ENCODE results near the gene ERP44.
"Not testable (repeated sequence)": the region's sequence is repeated elsewhere in the genome, so short reads cannot be mapped to it uniquely, and the experiment has no call there.

The ERP44 gene

GRCh38 chr9:100098887-100099721 lies at the start of gene ERP44, which contains the start of gene INVS:
TSS of gene ERP44 (minus strand) at chr9:100099000. CDS start at chr9:100098840, 160 bp downstream.
TSS of gene INVS (plus strand) at chr9:100099243. CDS start at chr9:100104522, 5,279 bp downstream.
- peak; percentile 98 for DNase-seq

DNA sequence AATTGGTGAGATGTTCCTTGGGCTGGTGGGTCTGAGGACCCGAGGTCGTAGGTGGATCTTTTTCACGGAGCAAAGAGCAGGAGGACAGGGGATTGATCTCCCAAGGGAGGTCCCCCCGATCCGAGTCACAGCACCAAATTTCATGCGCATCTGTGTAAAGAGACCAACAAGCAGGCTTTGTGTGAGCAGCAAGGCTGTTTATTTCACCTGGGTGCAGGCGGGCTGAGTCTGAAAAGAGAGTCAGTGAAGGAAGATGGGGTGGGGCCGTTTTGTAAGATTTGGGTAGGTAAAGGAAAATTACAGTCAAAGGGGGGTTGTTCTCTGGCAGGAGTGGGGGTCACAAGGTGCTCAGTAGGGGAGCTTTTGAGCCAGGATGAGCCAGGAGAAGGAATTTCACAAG lies 47.2 kb upstream of the ERP44 start:
- DNase-seq: not testable (repeated sequence)

GRCh38 chr9:100145167-100145934 lies 46.6 kb upstream of the ERP44 start:
- not testable (repeated sequence) for DNase-seq

- not testable (repeated sequence) for DNase-seq
These were observed 43.1 kb upstream of the ERP44 start for GRCh38 chr9:100141862-100142261.

DNA sequence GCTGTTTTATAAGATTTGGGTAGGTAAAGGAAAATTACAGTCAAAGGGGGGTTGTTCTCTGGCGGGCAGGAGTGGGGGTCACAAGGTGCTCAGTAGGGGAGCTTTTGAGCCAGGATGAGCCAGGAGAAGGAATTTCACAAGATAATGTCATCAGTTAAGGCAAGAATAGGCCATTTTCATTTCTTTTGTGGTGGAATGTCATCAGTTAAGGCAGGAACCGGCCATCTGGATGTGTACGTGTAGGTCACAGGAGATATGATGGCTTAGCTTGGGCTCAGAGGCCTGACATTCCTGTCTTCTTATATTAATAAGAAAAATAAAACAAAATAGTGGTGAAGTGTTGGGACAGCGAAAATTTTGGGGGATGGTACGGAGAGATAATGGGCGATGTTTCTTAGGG lies 41.5 kb upstream of the ERP44 start:
- DNase-seq: not testable (repeated sequence)

GRCh38 chr9:100136799-100137198 lies 38.0 kb upstream of the ERP44 start:
- not testable (repeated sequence) for DNase-seq

DNA sequence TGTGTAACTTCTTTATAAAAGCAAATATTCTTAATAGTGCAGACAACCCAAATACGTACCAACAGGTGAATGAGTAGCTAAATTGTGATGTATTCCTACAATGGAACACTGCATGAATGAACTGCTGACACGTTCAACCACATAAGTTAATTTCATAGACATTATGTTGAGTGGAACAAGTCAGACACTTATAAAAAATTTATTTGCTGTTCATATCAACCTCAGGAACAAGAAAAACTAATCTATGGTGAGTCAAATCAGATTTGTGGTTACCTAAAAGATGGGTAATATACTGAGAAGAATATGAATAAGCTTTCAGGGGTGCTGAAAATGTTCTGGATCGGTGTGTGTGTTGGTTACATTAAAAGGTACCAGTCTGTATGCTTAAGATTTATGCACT lies 35.9 kb upstream of the ERP44 start:
- DNase-seq: no peak

DNA sequence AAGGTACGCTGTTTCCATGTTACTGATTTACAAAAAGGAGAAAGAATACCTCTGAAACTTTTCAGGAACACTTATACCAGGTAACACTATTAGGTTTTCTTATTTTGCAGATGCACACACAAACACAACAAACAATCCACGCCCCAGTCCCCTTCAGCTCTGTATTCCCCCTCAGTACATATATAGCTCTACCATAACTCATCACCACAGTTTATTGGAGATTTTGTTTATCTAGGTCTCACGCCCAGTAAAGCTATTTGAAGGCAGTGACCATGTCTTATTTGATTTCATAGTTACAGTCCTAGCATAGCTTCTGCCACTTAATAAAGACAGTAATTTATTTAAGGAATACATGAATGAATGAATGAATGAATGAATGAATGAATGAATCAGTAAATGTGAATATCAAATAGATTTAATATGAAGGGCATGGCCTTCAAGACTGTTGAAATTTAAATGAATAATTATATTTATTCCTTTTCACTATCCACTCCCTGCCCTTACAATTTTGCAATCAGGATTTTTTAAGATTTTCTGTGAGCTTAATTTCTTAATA lies 33.2 kb upstream of the ERP44 start:
- no peak for DNase-seq

- DNase-seq: no peak
These were observed 32.4 kb upstream of the ERP44 start for GRCh38 chr9:100131216-100131615.

- DNase-seq: no peak
These were observed 31.0 kb upstream of the ERP44 start for GRCh38 chr9:100129772-100130171.

- DNase-seq: no peak
These were observed 27.6 kb upstream of the ERP44 start for GRCh38 chr9:100126423-100126822.

GRCh38 chr9:100125910-100126309 lies 27.1 kb upstream of the ERP44 start:
- no peak for DNase-seq

- no peak for DNase-seq
These were observed 26.4 kb upstream of the ERP44 start for GRCh38 chr9:100125236-100125635.

DNA sequence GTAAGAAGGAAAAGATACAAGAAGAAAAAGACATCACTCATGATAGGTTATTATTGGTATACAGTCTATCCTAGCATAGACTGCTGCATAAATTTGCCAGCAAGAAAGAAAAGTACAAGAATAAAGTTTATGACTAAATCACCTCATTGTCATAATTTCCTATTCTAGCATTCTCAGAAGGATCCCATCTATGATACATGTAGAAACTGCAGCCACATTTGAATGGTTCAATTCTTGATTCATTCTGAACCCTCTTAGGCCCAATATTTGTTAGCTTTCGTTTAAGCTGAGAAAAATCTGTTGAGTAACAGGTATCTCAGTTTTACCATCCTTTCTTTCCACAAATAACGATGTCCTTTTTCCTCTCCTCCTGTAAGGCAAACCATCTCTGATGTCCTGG lies 21.5 kb upstream of the ERP44 start:
- DNase-seq: no peak

DNA sequence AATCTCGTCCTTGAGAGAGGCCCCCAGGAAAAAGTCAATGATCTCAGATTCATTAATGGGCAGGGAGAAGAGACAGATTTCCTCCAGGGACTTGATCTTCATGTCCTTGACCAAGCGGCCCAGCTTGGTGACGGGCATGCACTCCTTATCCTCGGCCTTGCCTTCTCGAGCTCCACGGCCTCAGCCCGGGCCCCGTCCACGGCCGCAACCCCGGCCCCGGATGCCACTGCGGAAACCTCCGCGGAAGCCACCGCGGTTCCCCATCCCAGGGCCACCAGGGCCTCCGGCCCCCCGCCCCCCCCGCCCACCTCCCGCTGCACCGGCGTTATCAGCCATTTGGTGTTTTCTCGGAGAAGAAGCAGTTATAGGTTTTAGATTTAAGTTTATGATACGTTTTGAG lies 18.5 kb upstream of the ERP44 start:
- DNase-seq: no peak

- no peak for DNase-seq
These were observed 14.0 kb upstream of the ERP44 start for GRCh38 chr9:100112677-100113336.

DNA sequence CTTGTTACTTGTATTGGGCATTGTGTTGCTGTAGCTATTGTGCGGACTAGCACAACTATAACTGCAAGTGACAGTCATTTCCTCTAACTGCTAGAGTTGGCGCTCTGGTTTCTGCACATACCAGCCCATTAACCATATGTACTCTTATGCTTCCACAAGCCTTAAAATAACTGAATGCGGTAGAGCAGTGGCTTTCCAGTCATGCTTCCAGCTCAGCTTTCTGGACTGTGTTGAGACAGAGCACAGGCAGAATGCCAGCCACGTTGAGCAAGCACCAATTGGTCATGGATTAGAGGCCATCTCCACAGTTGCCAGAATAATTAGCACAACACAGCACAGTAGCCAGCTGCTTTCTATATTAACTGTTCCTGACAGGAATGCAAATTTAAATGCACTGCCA lies 12.4 kb upstream of the ERP44 start:
- DNase-seq: peak; percentile 15 to 51

DNA sequence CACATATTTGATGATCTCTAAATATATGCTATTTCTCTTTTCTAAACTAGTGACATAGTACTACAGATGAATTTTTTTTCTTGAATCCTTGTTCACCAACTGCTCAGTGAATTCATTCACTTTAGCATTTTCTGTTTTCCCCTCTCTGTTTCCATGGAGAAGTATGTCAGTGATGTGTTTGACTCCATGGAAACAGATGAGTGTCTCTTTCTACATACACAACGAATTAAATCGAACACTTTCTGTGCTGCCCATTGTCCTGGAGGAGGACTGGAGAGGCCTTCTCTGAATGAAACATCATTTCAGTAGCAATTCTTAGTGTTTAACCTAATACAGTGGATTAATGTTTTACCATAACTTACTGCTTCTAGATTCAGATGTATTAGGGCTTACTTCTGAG lies 9.8 kb upstream of the ERP44 start:
- DNase-seq: no peak

GRCh38 chr9:100106616-100107015 lies 7.8 kb upstream of the ERP44 start:
- DNase-seq: no peak

DNA sequence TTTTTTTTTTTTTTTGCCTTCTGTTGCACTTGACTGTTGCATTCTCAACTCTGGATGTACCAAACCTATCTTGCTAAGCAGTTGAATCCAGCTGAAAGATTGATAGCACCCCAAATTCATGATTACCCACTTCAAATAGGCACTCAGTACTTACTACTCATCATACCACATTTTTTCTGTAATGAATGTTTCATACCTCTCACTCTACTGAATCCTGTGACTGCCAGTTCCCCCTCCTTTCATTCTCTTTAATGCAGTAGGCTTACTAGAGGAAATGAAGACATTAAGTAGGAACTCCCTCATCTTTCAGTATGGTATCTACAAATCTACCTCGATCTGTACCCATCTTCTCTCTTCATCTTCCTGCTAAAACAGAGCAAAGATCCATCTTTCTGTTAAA lies 7.1 kb upstream of the ERP44 start:
- no peak for DNase-seq

- no peak for DNase-seq
These were observed 5.5 kb upstream of the ERP44 start for GRCh38 chr9:100104314-100104713.

DNA sequence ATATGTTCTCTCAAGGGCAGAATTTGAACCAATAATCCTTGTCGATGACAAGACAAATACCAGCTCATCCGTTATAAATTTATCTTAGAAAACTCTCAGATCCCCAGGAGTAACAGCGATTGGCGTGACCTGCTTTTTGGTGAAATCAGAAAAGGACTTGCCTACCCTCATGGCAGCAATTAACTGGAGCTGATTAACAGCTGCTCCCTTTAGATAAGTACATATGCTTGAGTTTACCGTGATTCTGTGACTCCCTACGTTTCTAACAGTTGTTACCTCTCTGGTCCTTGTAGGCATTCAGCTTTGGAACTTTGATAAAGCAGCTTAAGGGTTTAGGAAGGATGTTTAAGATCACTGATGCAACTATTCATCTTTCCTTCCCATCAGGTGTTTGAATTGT lies 2.8 kb upstream of the ERP44 start:
- no peak for DNase-seq

DNA sequence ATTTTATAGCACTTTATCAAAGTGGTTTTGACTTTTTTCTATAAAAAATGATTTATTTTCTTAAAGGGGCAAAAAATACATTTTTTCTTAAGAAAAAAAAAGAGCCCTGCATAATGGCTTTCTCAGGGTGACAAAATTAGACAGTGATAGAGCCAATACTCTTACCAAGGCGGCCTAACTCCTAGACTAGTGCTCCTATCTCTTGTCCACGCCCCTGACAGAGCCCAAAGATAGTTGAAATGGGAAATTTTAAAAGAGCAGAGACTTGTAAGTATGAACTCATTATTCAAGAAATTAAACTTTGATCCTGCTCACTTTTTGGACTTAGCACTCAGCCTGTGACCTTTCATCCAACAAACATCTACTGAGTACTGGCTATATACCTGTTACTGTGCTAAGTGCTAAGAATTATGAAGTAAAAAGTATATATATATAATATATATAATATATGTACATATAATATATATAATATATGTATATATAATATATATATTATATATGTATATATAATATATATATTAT lies 1.4 kb upstream of the ERP44 start:
- no peak for DNase-seq

Data from NCI-H526 (cell line).